ENCODE data around the gene TSPAN9.

Gene TSPAN9

DNA sequence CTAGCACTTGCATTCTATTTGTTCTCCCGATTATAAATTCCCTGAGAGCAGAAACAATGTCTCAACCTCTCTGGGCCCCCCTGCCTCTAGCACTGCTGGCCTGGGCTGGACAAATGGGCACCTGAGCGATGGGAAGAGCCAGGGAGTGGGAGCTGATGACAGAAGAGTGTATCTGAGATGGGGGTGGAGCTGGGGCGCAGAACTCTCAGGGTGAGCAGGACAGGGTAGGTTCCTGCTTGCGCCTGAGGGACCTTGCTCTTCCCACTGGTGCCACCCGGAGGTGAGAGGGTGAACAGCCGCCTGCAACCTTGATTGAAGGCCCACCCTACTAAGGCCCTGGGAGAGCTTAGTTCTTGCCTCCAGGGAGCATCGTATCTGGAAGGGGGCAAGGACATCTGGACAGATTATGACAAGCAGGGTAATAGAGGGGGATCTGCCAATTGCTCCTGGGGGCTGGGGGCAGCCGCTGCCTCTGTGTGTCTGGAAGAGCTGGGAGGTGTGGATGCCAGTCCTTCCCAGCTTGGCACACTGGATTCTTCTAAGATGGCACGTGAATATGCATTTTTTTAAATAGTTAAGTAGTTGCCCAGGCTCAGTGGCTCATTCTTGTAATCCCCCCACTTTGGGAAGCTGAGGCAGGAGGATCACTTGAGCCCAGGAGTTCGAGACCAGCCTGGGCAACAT, 43.0 kb upstream of the TSPAN9 start:
- TF ChIP-seq TAF1 (IDR thresholded peaks at IDR 0.05; ENCODE audit: borderline replicate concordance, insufficient read depth, low read length) (no peak), POLR2AphosphoS5 (IDR thresholded peaks at IDR 0.05; ENCODE audit: low read depth, low read length) (no peak), FOXP2 (optimal IDR thresholded peaks at IDR 0.05; ENCODE audit: borderline replicate concordance, extremely low read depth, extremely low read length, insufficient read depth) (no peak), SIN3A (IDR thresholded peaks at IDR 0.05; ENCODE audit: borderline replicate concordance, insufficient read depth, low read length) (no peak)
- TF ChIP-seq, protein P1, sequence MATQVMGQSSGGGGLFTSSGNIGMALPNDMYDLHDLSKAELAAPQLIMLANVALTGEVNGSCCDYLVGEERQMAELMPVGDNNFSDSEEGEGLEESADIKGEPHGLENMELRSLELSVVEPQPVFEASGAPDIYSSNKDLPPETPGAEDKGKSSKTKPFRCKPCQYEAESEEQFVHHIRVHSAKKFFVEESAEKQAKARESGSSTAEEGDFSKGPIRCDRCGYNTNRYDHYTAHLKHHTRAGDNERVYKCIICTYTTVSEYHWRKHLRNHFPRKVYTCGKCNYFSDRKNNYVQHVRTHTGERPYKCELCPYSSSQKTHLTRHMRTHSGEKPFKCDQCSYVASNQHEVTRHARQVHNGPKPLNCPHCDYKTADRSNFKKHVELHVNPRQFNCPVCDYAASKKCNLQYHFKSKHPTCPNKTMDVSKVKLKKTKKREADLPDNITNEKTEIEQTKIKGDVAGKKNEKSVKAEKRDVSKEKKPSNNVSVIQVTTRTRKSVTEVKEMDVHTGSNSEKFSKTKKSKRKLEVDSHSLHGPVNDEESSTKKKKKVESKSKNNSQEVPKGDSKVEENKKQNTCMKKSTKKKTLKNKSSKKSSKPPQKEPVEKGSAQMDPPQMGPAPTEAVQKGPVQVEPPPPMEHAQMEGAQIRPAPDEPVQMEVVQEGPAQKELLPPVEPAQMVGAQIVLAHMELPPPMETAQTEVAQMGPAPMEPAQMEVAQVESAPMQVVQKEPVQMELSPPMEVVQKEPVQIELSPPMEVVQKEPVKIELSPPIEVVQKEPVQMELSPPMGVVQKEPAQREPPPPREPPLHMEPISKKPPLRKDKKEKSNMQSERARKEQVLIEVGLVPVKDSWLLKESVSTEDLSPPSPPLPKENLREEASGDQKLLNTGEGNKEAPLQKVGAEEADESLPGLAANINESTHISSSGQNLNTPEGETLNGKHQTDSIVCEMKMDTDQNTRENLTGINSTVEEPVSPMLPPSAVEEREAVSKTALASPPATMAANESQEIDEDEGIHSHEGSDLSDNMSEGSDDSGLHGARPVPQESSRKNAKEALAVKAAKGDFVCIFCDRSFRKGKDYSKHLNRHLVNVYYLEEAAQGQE (IDR thresholded peaks at IDR 0.05; ENCODE audit: insufficient read depth in 1 of 2, low read depth in 2 of 2, low read length in 2 of 2): no peak

GRCh38 chr12:3035171-3035570, 42.0 kb upstream of the TSPAN9 start:
- TF ChIP-seq SIN3A (IDR thresholded peaks at IDR 0.05; ENCODE audit: borderline replicate concordance, insufficient read depth, low read length) (no peak), FOXP2 (optimal IDR thresholded peaks at IDR 0.05; ENCODE audit: borderline replicate concordance, extremely low read depth, extremely low read length, insufficient read depth) (no peak), POLR2AphosphoS5 (IDR thresholded peaks at IDR 0.05; ENCODE audit: low read depth, low read length) (no peak), TAF1 (IDR thresholded peaks at IDR 0.05; ENCODE audit: borderline replicate concordance, insufficient read depth, low read length) (no peak)
- TF ChIP-seq, protein P1 (IDR thresholded peaks at IDR 0.05; ENCODE audit: insufficient read depth in 1 of 2, low read depth in 2 of 2, low read length in 2 of 2): no peak

DNA sequence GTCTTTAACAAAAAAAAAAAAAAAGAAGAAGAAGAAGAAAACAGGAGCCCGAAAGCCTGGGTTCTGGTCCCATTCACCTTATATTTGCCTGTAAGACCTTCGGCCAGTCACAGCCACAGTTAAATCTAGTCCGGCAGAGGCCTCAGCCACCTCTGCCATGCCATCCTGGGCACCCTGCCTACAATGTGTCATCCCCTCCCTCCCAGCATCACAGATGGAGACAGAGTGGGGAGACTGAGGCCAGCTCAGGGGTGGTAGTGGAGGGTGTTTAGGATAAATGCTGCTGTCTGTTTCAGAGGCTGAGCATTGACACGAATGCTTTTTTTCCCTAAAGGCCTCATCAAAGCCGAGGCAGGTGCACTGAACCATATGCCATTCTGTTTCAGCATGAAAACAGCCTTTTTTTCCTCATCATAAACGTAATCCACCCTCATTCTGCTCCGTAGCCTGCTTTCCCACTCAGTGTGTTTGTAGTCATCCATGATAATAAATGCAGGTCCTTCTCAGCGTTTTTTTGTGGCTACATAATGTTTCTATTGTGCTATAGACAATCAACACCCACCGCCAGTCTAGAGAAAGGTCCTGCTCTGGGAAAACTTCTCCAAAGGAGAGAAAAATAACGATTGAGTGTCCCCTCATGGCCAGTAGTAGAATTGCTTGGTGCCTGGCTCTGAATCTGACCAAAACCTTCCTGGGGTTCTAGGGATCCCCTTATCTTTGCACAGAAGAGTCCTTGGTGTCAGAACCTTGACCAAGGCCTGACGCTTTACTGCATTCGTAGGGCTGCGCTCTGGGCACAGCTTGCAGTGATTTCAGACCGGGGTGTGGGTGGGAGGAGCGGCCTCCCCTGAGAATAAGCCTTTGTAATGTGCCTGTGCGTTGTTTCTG, 41.1 kb upstream of the TSPAN9 start:
- no peak for TF ChIP-seq TAF1 (IDR thresholded peaks at IDR 0.05; ENCODE audit: borderline replicate concordance, insufficient read depth, low read length)
- no peak for TF ChIP-seq FOXP2 (optimal IDR thresholded peaks at IDR 0.05; ENCODE audit: borderline replicate concordance, extremely low read depth, extremely low read length, insufficient read depth)
- no peak for TF ChIP-seq POLR2AphosphoS5 (IDR thresholded peaks at IDR 0.05; ENCODE audit: low read depth, low read length)

DNA sequence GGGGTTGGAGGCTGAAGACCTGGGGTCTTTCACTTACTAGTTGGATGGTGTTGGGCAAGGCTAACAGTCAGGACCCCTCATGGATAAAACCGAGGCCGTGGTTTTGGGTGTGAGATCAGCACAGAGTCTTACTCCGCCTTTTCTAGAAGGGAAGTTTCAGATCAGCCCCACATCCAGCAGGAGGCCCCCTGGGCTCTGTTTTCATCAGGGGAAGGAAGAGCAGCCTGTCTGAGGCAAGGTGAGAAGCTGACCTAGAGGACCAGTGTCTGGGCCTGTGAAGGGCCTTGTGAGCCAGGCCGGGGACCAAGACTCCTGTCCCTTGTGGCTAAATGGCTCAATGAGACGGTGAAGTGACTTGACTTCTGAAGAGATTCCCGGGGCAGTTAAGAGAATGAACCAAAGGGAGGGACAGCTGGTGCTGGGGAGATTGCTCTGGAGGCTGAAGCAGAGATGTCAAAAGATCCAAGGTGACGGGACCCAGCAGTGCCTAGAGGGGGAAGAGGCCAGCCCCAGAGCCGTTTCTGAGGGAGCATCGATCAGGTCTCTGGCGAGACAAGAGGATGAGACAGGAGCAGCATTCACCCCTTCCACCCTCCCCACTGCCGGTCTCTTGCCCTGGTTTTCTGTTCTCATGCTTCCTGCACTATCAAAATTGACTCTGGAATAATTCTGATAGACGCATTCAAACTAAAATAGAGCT, 40.1 kb upstream of the TSPAN9 start:
- TF ChIP-seq SIN3A (IDR thresholded peaks at IDR 0.05; ENCODE audit: borderline replicate concordance, insufficient read depth, low read length) (no peak), POLR2AphosphoS5 (IDR thresholded peaks at IDR 0.05; ENCODE audit: low read depth, low read length) (no peak), FOXP2 (optimal IDR thresholded peaks at IDR 0.05; ENCODE audit: borderline replicate concordance, extremely low read depth, extremely low read length, insufficient read depth) (no peak), TAF1 (IDR thresholded peaks at IDR 0.05; ENCODE audit: borderline replicate concordance, insufficient read depth, low read length) (no peak)
- TF ChIP-seq, protein P1 (IDR thresholded peaks at IDR 0.05; ENCODE audit: insufficient read depth in 1 of 2, low read depth in 2 of 2, low read length in 2 of 2): no peak

- TF ChIP-seq FOXP2 (optimal IDR thresholded peaks at IDR 0.05; ENCODE audit: borderline replicate concordance, extremely low read depth, extremely low read length, insufficient read depth) (no peak), TAF1 (IDR thresholded peaks at IDR 0.05; ENCODE audit: borderline replicate concordance, insufficient read depth, low read length) (no peak), SIN3A (IDR thresholded peaks at IDR 0.05; ENCODE audit: borderline replicate concordance, insufficient read depth, low read length) (no peak), POLR2AphosphoS5 (IDR thresholded peaks at IDR 0.05; ENCODE audit: low read depth, low read length) (no peak)
- TF ChIP-seq, protein P1 (IDR thresholded peaks at IDR 0.05; ENCODE audit: insufficient read depth in 1 of 2, low read depth in 2 of 2, low read length in 2 of 2): no peak
Measured at GRCh38 chr12:3038166-3038565, 39.0 kb upstream of the TSPAN9 start.
